BJ (cell line): Measurements from ENCODE around the gene CARS2. TPM values are rescaled to one million over a fixed set of nuclear protein-coding genes. Genes with fewer than 3 reads are reported as not detected.

ENCODE experiments used
- CTCF ChIA-PET: fragments of 350-600 bp; formaldehyde crosslinking; extraction: SDS; loops from one replicate; lab custom pipeline; 2021; ENCODE audit warnings: antibody characterized with exemption, inconsistent platforms; lab: Yijun Ruan, JAX
- POLR2A ChIA-PET: fragments of 300-600 bp; sonication (Branson Sonifier 250); formaldehyde crosslinking; extraction: SDS; loops from one replicate; lab custom pipeline; 2021; ENCODE audit warnings: antibody characterized with exemption; lab: Charles Lee
- DNase-seq: peaks from one replicate; pipeline ENCODE4 v3.0.0-alpha.2; 2011; ENCODE audit warnings: low read depth
- H3K27me3 ChIP-seq: 2 replicates; pipeline ENCODE4 v1.6.0; 2011; ENCODE audit warnings: low read length; ENCODE audit not compliant: control insufficient read depth, insufficient read depth
- H3K36me3 ChIP-seq: 2 replicates; pipeline ENCODE4 v1.5.1; 2011; ENCODE audit warnings: low read length; ENCODE audit not compliant: control insufficient read depth, insufficient read depth
- H3K4me3 ChIP-seq: 2 replicates; pipeline ENCODE4 v1.5.1; 2011; ENCODE audit warnings: low read depth, mild to moderate bottlenecking, control low read depth, low read length
- polyA plus RNA-seq: library from polyadenylated mRNA; depleted of rRNA; stranded (reverse); fragments of >200 nt; gene quantifications from 2 replicates; pipeline ENCODE4 v1.2.3, GENCODE V29; 2011
- TF ChIP-seq, protein P1 (sequence below): IDR thresholded peaks from 2 replicates; pipeline ENCODE4 v1.5.1; 2011; ENCODE audit warnings: low read depth, mild to moderate bottlenecking, control low read depth, inconsistent platforms, low read length, moderate library complexity; ENCODE audit not compliant: insufficient read depth

The CARS2 gene
- polyA plus RNA-seq, 1 experiment, result 76.8 TPM

DNA sequence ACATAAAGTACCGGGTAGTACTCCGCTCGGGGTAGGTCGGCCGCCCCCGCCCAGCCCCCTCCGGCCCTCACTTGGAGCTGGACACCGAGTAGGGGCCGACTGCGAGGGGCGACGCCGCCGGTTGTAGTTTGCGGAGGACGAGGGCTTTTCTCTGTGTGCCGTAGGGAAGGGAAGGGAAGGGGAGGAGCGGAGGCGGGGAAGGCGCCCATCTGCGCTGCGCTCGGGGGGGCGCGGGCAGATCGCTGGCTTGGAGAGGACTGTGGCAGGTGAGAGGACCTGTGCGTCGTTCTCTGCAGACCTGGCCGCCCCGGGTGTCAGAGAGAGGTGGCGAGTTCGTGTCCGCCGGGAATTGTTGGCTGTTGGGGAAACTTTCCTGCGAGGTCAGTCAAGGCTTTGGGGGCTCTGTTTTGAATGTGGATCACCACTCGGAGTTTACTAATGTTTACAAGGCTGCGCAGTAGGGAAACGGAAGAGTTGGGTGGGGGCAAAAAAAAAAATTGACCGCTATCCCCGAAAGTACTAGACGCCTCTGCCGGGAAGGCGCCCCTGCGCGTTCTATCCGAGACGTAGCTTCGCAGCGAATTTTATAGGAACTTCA, 9.0 kb upstream of the CARS2 start:
- Histone ChIP-seq H3K27me3 (no peaks in the 10 kb centered on the region), H3K36me3 (peaks cover 2% of the 10 kb centered on the region; the same call in 1 of the 2 replicates), H3K4me3 (peak overlapping the region; percentile 92)
- ChIA-PET POLR2A (interaction anchor here (0.6 to 1.1 kb wide), 8 partner anchors 9 to 391 kb away, joined by 3 to 9 read pairs (median 4); partner anchors contain the start of gene CARS2), CTCF (interaction anchor here (0.6 kb wide), 2 partner anchors 104 to 857 kb away, joined by 3 read pairs; no protein-coding TSS in a partner anchor)
- TF ChIP-seq, protein P1, sequence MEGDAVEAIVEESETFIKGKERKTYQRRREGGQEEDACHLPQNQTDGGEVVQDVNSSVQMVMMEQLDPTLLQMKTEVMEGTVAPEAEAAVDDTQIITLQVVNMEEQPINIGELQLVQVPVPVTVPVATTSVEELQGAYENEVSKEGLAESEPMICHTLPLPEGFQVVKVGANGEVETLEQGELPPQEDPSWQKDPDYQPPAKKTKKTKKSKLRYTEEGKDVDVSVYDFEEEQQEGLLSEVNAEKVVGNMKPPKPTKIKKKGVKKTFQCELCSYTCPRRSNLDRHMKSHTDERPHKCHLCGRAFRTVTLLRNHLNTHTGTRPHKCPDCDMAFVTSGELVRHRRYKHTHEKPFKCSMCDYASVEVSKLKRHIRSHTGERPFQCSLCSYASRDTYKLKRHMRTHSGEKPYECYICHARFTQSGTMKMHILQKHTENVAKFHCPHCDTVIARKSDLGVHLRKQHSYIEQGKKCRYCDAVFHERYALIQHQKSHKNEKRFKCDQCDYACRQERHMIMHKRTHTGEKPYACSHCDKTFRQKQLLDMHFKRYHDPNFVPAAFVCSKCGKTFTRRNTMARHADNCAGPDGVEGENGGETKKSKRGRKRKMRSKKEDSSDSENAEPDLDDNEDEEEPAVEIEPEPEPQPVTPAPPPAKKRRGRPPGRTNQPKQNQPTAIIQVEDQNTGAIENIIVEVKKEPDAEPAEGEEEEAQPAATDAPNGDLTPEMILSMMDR, result peak; percentile 24; the same call in 1 of the 2 replicates
- DNase-seq, result no peak

DNA sequence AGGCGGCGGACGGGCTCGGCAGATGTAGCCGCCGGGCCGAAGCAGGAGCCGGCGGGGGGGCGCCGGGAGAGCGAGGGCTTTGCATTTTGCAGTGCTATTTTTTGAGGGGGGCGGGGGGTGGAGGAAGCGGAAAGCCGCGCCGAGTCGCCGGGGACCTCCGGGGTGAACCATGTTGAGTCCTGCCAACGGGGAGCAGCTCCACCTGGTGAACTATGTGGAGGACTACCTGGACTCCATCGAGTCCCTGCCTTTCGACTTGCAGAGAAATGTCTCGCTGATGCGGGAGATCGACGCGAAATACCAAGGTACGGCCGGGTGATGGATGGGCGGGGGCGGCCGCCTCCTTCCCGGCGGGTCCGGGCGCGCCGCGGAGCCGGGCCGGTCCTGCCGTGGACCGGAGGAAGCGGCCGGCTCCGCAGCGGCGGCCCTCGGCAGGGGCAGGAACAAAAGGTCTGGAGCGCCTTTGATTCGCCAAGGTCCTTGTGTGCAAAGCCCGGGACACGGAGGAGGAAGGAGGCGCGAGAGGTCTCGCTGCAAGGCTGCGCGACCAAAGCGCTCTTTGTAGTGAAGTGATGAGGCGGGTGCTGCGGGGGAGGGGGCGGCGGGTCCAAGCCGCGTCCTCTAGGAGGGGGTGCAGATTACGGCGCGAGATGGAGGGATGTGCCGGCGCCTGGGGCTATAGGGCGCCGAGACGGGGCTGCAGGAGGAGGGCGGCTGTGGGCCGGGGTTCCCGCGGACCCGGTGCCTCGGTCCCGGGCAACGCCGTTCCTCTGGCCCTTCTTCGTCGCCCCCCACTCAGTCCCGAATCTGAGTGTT, 8.3 kb upstream of the CARS2 start:
- ChIA-PET POLR2A (interaction anchor here (0.6 to 1.1 kb wide), 2 partner anchors 86 to 391 kb away, joined by 7 to 9 read pairs; no protein-coding TSS in a partner anchor), CTCF (no interaction called here)
- H3K4me3 ChIP-seq, result peak overlapping the region; percentile 92
- no peak for DNase-seq
- no peaks in the 10 kb centered on the region; the same call in 1 of the 2 replicates for H3K36me3 ChIP-seq
- TF ChIP-seq, protein P1, result no peak
- H3K27me3 ChIP-seq, result no peaks in the 10 kb centered on the region

DNA sequence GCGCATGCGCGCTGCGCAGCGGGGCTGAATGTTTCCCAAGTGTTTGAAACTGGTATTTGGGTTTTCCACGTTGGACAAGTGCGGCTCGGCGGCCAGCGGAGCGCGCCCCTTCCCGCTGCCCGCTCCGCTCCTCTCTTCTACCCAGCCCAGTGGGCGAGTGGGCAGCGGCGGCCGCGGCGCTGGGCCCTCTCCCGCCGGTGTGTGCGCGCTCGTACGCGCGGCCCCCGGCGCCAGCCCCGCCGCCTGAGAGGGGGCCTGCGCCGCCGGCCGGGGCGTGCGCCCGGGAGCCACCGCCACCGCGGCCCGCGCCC, 7.7 kb upstream of the CARS2 start, which contains the start of gene ING1:
TSS of gene ING1 (plus strand) at position 59 of the 311 bp plus-strand sequence. CDS start 450 bp downstream, outside the sequence.
- peak within 1 kb of the TSS; percentile 92 for H3K4me3 ChIP-seq
- CTCF ChIA-PET, result no interaction called here
- H3K36me3 ChIP-seq, result no peaks in the 10 kb centered on the region
- no peaks in the 10 kb centered on the region for H3K27me3 ChIP-seq
- DNase-seq, result no peak
- POLR2A ChIA-PET, result no interaction called here
- TF ChIP-seq, protein P1, result no peak

DNA sequence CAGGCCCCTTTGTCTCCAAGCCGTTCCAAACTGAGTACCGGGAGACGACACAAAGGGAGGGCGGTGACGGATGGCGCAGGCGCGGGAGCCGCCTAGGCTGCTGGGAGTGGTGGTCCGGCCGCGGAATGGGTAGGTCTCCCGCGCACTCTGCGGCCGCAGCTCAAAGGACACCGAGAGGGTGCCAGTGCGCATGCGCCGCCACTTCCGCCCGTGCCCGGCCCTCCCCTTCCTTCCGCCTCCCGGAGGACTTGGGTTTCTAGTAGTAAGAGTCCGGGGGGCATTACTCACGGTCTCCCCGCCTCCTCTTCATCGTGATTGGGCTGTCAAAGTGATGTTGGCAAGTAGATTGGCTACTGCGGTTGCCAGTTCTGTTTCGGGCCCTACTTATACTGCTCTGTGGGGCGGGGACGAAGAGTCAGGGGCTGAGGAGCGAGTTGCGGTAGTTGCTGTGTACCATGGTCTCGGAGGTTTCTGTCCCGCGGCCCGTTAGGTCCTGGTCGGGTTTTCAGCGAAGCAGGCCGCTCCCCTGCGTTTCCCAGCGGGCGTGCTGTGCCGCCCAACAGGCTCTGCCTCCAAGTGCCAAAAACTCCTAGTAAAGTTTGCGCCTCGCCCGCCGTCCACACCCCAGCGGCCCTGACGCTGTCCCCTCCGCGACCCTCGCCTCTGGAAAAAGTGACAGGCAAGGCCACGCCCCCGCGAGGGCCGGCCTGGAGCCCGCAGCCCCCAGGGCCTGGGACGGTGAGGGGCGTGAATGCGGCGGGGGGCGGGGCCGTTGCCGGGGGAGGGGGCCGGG, 7.1 kb upstream of the CARS2 start:
- Histone ChIP-seq H3K36me3 (no peaks in the 10 kb centered on the region), H3K4me3 (peak overlapping the region; percentile 92), H3K27me3 (no peaks in the 10 kb centered on the region)
- POLR2A ChIA-PET, result interaction anchor here (0.6 kb wide), 3 partner anchors 73 to 392 kb away, joined by 3 read pairs; no protein-coding TSS in a partner anchor
- peak; percentile 98 for DNase-seq
- CTCF ChIA-PET, result interaction anchor here (1.0 to 1.4 kb wide), 2 partner anchors 68 to 202 kb away, joined by 3 to 4 read pairs; no protein-coding TSS in a partner anchor
- TF ChIP-seq, protein P1, result no peak
